K562 (cell line): Measurements from ENCODE around the gene IRF4.

Experiments used
- CTCF ChIP-seq, 3 experiments: IDR thresholded peaks in 2 of 3; conservative IDR thresholded peaks in 1 of 3; 2 replicates each; pipeline ENCODE4 v1.5.1; 2011 to 2012; ENCODE audit warnings: low read length in 3 of 3, mild to moderate bottlenecking in 3 of 3, control low read depth in 2 of 3, improper control_type of control experiment in 1 of 3, inconsistent platforms in 1 of 3, low read depth in 1 of 3, mixed read lengths in 1 of 3, moderate library complexity in 1 of 3; ENCODE audit not compliant: insufficient read depth in 2 of 3
- FOSL1 ChIP-seq: fragments of 200-800 bp; sonication (Bioruptor generic); conservative IDR thresholded peaks from 2 replicates; pipeline ENCODE4 v1.6.1; 2016; ENCODE audit warnings: missing genetic modification characterization, missing compliant biosample characterization
- MAX ChIP-seq: sonication (generic); formaldehyde crosslinking; IDR thresholded peaks from 2 replicates; pipeline ENCODE4 v1.9.0; 2022; ENCODE audit warnings: mild to moderate bottlenecking, missing genetic modification reagents
- NCOA1 ChIP-seq: fragments of 450-650 bp; IDR thresholded peaks from 2 replicates; pipeline ENCODE4 v1.6.1; 2016; ENCODE audit warnings: low read depth
- NR1H2 ChIP-seq: sonication (generic); formaldehyde crosslinking; IDR thresholded peaks from 2 replicates; pipeline ENCODE4 v1.4.0; 2020; ENCODE audit warnings: mild to moderate bottlenecking, missing genetic modification reagents
- POLR2A ChIP-seq: fragments of 450-650 bp; conservative IDR thresholded peaks from 2 replicates; pipeline ENCODE4 v1.6.1; 2016
- RCOR1 ChIP-seq, 2 experiments: IDR thresholded peaks; 2 replicates each; pipeline ENCODE4 v1.6.1; 2012; ENCODE audit warnings: low read depth in 2 of 2, low read length in 2 of 2, borderline replicate concordance in 1 of 2, improper control_type of control experiment in 1 of 2
- REST ChIP-seq, 2 experiments: fragments of 450-650 bp; formaldehyde crosslinking in 1 of 2; IDR thresholded peaks; 2 replicates each; pipeline versions ENCODE4 v1.4.0 to v1.6.1; 2014 to 2020; ENCODE audit warnings: mild to moderate bottlenecking in 2 of 2, borderline replicate concordance in 1 of 2, low read depth in 1 of 2
- ZHX1 ChIP-seq: fragments of 150-350 bp; conservative IDR thresholded peaks from 2 replicates; pipeline ENCODE4 v1.6.1; 2014; ENCODE audit warnings: low read length

GRCh38 chr6:362231-362923 is 29.2 kb upstream of the IRF4 start:
- TF ChIP-seq POLR2A (no peak), CTCF (IDR thresholded peaks at IDR 0.05 in 2 of 3, conservative IDR thresholded peaks at IDR 0.05 in 1 of 3; ENCODE audit: insufficient read depth in 2 of 3, low read depth in 1 of 3, low read length in 3 of 3) (no peak), MAX (CRISPR knock-in tag) (no peak), NCOA1 (no peak), NR1H2 (CRISPR knock-in tag) (no peak), RCOR1 (IDR thresholded peaks at IDR 0.05; ENCODE audit: borderline replicate concordance in 1 of 2, low read depth in 2 of 2, low read length in 2 of 2) (no peak), ZHX1 (no peak), REST (IDR thresholded peaks at IDR 0.05; ENCODE audit: borderline replicate concordance) (no peak), REST (CRISPR knock-in tag; IDR thresholded peaks at IDR 0.05; ENCODE audit: low read depth) (no peak), FOSL1 (tag) (no peak)
